Measurements from ENCODE around the gene PLEKHF1.

PLEKHF1 gene

GRCh38 chr19:29665215-29665825, at the start of gene PLEKHF1:
Gene PLEKHF1 (plus strand): TSS chr19:29665461. CDS start chr19:29673840, 8,379 bp downstream.
- no peak for DNase-seq (ENCODE audit: low read depth)
- TF ChIP-seq, protein P1, sequence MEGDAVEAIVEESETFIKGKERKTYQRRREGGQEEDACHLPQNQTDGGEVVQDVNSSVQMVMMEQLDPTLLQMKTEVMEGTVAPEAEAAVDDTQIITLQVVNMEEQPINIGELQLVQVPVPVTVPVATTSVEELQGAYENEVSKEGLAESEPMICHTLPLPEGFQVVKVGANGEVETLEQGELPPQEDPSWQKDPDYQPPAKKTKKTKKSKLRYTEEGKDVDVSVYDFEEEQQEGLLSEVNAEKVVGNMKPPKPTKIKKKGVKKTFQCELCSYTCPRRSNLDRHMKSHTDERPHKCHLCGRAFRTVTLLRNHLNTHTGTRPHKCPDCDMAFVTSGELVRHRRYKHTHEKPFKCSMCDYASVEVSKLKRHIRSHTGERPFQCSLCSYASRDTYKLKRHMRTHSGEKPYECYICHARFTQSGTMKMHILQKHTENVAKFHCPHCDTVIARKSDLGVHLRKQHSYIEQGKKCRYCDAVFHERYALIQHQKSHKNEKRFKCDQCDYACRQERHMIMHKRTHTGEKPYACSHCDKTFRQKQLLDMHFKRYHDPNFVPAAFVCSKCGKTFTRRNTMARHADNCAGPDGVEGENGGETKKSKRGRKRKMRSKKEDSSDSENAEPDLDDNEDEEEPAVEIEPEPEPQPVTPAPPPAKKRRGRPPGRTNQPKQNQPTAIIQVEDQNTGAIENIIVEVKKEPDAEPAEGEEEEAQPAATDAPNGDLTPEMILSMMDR (conservative IDR thresholded peaks at IDR 0.05; ENCODE audit: low read depth, low read length), result no peak
- peak within 1 kb of the TSS; percentile 60 for H3K4me3 ChIP-seq (ENCODE audit: low read length)

DNA sequence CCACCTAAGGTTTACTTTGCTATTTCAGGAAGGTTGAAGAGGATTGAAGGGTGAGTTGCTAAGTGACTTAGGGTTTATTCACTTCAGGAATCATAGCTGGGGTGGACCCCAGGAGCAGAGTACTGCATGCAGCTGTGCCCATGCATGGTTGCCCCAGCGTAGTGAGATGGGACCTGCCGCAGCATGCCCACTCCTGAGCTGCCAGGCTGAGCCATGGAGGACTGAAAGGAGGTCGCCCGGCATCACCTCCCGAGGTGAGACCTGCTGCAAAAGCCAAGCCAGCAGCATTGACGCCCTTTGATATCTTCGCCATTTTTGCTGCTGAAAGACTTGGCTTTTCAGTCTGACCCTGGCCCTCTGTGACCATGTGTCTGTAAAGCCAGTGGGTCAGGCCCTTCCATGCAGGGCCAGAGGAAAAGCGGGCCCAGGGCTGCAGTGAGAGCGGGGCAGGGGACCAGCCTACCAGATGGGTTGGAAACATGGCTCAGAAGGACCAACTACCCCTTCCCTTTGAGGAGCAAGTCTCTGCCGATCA, 49.3 kb upstream of the PLEKHF1 start:
- no peak overlapping the region for H3K4me3 ChIP-seq (ENCODE audit: low read length)
- TF ChIP-seq, protein P1 (conservative IDR thresholded peaks at IDR 0.05; ENCODE audit: low read depth, low read length), result no peak
- no peak for DNase-seq (ENCODE audit: low read depth)

DNA sequence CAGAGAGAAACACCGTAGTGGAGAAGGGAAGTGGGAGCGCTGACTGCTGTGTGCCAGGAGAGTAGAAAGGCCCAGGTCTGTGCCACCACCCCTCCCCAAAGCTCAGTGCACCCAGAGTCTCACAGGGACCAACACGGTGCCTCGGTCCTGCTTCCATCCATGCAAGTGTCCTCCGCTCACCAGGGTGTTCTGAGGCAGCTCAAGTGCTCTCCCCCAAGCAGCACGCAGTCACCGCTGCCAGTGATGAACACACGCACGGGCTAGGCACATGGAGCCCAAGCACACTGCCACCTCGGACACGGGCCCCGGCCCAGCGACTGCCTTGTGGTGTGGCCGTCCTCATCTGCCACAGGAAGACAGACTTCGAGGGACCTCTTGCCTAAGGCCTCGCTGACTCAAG, 48.7 kb upstream of the PLEKHF1 start:
- H3K4me3 ChIP-seq (ENCODE audit: low read length), result no peak overlapping the region
- TF ChIP-seq, protein P1 (conservative IDR thresholded peaks at IDR 0.05; ENCODE audit: low read depth, low read length), result no peak
- no peak for DNase-seq (ENCODE audit: low read depth)

DNA sequence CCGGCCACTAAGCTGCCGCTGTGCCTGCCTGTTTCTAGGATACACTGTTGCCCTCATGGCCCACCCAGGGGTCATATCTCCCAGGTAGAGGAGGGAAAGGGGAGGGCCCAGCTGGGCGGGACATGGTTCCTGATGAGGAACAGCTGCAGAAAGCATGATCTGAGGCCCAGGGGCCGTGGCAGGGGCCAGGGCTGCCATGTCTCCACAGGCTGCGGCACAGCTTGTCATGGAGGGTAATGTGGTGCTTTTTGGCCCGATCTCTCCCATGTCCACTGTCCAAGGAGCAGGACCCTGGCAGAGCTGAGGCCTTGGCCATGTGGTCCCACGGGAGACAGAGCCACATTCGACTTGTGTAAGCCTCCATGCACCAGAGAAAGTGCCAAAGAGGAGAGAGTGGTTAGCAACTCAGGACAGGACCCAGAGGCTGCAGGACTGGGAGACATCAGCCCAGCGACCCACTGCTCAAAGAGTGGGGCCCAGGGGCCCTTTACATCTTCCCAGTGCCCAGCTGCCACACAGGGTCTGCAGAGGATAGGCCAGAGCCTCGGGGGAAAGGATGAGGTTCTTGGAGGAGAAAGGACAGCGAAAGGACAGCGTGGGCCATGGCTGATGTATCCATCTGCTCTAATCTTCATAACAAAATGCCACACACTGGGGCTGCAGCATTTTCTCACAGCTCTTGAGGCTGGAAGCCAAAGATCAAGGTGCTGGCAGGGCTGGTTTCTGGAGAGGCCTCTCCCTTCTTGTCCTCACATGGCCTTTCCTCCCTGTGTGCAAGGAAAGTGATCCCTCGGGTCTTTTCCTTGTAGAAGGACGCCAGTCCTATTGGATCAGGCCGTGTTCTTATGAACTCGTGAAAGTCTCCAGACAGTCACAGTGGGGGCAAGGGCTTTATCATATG, 47.6 kb upstream of the PLEKHF1 start:
- H3K4me3 ChIP-seq (ENCODE audit: low read length), result no peak overlapping the region
- TF ChIP-seq, protein P1 (conservative IDR thresholded peaks at IDR 0.05; ENCODE audit: low read depth, low read length), result no peak

GRCh38 chr19:29618434-29618833, 46.8 kb upstream of the PLEKHF1 start:
- no peak overlapping the region for H3K4me3 ChIP-seq (ENCODE audit: low read length)
- TF ChIP-seq, protein P1 (conservative IDR thresholded peaks at IDR 0.05; ENCODE audit: low read depth, low read length), result no peak
- no peak for DNase-seq (ENCODE audit: low read depth)

More for the DNA sequence above, 47.6 kb upstream of the PLEKHF1 start:
- no peak for DNase-seq (ENCODE audit: low read depth)

- no peak for DNase-seq (ENCODE audit: low read depth)
- H3K4me3 ChIP-seq (ENCODE audit: low read length), result no peak overlapping the region
- TF ChIP-seq, protein P1 (conservative IDR thresholded peaks at IDR 0.05; ENCODE audit: low read depth, low read length), result no peak
These were observed 46.4 kb upstream of the PLEKHF1 start for GRCh38 chr19:29618871-29619270.

All from retinal pigment epithelial cell (primary cell).